ENCODE data around the gene DCAF15.

The DCAF15 gene

GRCh38 chr19:13952154-13952930 is at the start of gene DCAF15:
DCAF15 (plus strand) TSS chr19:13952509; CDS start chr19:13952513, 4 bp downstream.
- no peak for TF ChIP-seq CTCF (IDR thresholded peaks at IDR 0.05; ENCODE audit: insufficient read depth, low read depth, low read length, missing control alignments)

GRCh38 chr19:13902993-13903555 is 49.2 kb upstream of the DCAF15 start:
- DNase-seq (ENCODE audit: low read depth): no peak

More at GRCh38 chr19:13952154-13952930, at the start of gene DCAF15:
- peak within 1 kb of the TSS; percentile 64 for H3K4me3 ChIP-seq (ENCODE audit: low read length)
- DNase-seq (ENCODE audit: low read depth): peak; percentile 100

GRCh38 chr19:13905634-13906520 is 46.4 kb upstream of the DCAF15 start, which contains the start of the genes BRME1 and CC2D1A:
BRME1 (minus strand) TSS chr19:13906117; CDS start chr19:13904892, 1,225 bp downstream.
CC2D1A (plus strand) TSS chr19:13906201; CDS start chr19:13906442, 241 bp downstream.
- H3K4me3 ChIP-seq (ENCODE audit: low read length): peak within 1 kb of the TSS; percentile 81
- peak; percentile 91 for DNase-seq (ENCODE audit: low read depth)
- TF ChIP-seq CTCF (IDR thresholded peaks at IDR 0.05; ENCODE audit: insufficient read depth, low read depth, low read length, missing control alignments): no peak

More at GRCh38 chr19:13902993-13903555, 49.2 kb upstream of the DCAF15 start:
- H3K4me3 ChIP-seq (ENCODE audit: low read length): no peak overlapping the region
- TF ChIP-seq CTCF (IDR thresholded peaks at IDR 0.05; ENCODE audit: insufficient read depth, low read depth, low read length, missing control alignments): peak; percentile 31

- TF ChIP-seq CTCF (IDR thresholded peaks at IDR 0.05; ENCODE audit: insufficient read depth, low read depth, low read length, missing control alignments): no peak
- DNase-seq (ENCODE audit: low read depth): peak; percentile 48
- peak overlapping the region; percentile 81 for H3K4me3 ChIP-seq (ENCODE audit: low read length)
These were observed 45.8 kb upstream of the DCAF15 start for GRCh38 chr19:13906521-13906904.

- no peak for TF ChIP-seq CTCF (IDR thresholded peaks at IDR 0.05; ENCODE audit: insufficient read depth, low read depth, low read length, missing control alignments)
- H3K4me3 ChIP-seq (ENCODE audit: low read length): peak overlapping the region; percentile 81
- DNase-seq (ENCODE audit: low read depth): no peak
These were observed 45.4 kb upstream of the DCAF15 start for GRCh38 chr19:13906910-13907309.

- H3K4me3 ChIP-seq (ENCODE audit: low read length): no peak overlapping the region
- no peak for TF ChIP-seq CTCF (IDR thresholded peaks at IDR 0.05; ENCODE audit: insufficient read depth, low read depth, low read length, missing control alignments)
- DNase-seq (ENCODE audit: low read depth): no peak
These were observed 43.6 kb upstream of the DCAF15 start for GRCh38 chr19:13908674-13909073.

Data from epithelial cell of esophagus (primary cell).